ENCODE measurements around the gene CLUH.

The CLUH gene

GRCh38 chr17:2719861-2720260, 8.3 kb upstream of the CLUH start:
- no peak for DNase-seq

GRCh38 chr17:2718150-2718938, 6.8 kb upstream of the CLUH start:
- DNase-seq: no peak

- DNase-seq: no peak
These were observed 5.1 kb upstream of the CLUH start for GRCh38 chr17:2716649-2717048.

GRCh38 chr17:2713881-2714280, 2.3 kb upstream of the CLUH start:
- DNase-seq: no peak

GRCh38 chr17:2712300-2713043, 908 bp upstream of the CLUH start:
- no peak for DNase-seq

- DNase-seq: peak; percentile 32
These were observed 559 bp downstream of the CLUH start for GRCh38 chr17:2710803-2711607.

- DNase-seq: no peak
These were observed 1.3 kb downstream of the CLUH start for GRCh38 chr17:2710071-2710802.

GRCh38 chr17:2709183-2709661, 2.3 kb downstream of the CLUH start:
- no peak for DNase-seq

- DNase-seq: no peak
These were observed 2.9 kb downstream of the CLUH start for GRCh38 chr17:2708585-2709182.

- DNase-seq: no peak
These were observed 3.6 kb downstream of the CLUH start for GRCh38 chr17:2707721-2708584.

- DNase-seq: no peak
These were observed 4.6 kb downstream of the CLUH start for GRCh38 chr17:2706911-2707510.

- no peak for DNase-seq
These were observed 5.4 kb downstream of the CLUH start for GRCh38 chr17:2705888-2706795.

- no peak for DNase-seq
These were observed 6.3 kb downstream of the CLUH start for GRCh38 chr17:2705263-2705662.

- no peak for DNase-seq
These were observed 6.7 kb downstream of the CLUH start for GRCh38 chr17:2704890-2705248.

GRCh38 chr17:2704031-2704889, 7.3 kb downstream of the CLUH start:
- DNase-seq: no peak

GRCh38 chr17:2703606-2704005, 8.0 kb downstream of the CLUH start:
- DNase-seq: no peak

GRCh38 chr17:2703181-2703580, 8.4 kb downstream of the CLUH start:
- no peak for DNase-seq

- no peak for DNase-seq
These were observed 9.4 kb downstream of the CLUH start for GRCh38 chr17:2701996-2702741.

All from CD4-positive, alpha-beta T cell treated with Interleukin-17A for 1 hour (primary cell).